Mammary epithelial cell (primary cell): ENCODE measurements around the gene FOXD4.
"Not testable (repeated sequence)": the region's sequence is repeated elsewhere in the genome, so short reads cannot be mapped to it uniquely, and the experiment has no call there.

Experiments
- EZH2 ChIP-seq: IDR thresholded peaks from 2 replicates; pipeline ENCODE4 v1.6.1; 2012; ENCODE audit warnings: low read length, inconsistent platforms, borderline replicate concordance
- TF ChIP-seq, protein P1 (sequence below), 2 donors: IDR thresholded peaks in 1 of 2; conservative IDR thresholded peaks in 1 of 2; 2 replicates each; pipeline ENCODE4 v1.5.1; 2011 to 2012; ENCODE audit warnings: inconsistent platforms in 2 of 2, low read length in 2 of 2, mild to moderate bottlenecking in 2 of 2, control low read depth in 1 of 2, low read depth in 1 of 2; ENCODE audit not compliant: insufficient read depth in 1 of 2; ENCODE audit errors: extremely low read depth in 1 of 2

GRCh38 chr9:87105-87504, 31.1 kb downstream of the FOXD4 start:
- TF ChIP-seq, protein P1, sequence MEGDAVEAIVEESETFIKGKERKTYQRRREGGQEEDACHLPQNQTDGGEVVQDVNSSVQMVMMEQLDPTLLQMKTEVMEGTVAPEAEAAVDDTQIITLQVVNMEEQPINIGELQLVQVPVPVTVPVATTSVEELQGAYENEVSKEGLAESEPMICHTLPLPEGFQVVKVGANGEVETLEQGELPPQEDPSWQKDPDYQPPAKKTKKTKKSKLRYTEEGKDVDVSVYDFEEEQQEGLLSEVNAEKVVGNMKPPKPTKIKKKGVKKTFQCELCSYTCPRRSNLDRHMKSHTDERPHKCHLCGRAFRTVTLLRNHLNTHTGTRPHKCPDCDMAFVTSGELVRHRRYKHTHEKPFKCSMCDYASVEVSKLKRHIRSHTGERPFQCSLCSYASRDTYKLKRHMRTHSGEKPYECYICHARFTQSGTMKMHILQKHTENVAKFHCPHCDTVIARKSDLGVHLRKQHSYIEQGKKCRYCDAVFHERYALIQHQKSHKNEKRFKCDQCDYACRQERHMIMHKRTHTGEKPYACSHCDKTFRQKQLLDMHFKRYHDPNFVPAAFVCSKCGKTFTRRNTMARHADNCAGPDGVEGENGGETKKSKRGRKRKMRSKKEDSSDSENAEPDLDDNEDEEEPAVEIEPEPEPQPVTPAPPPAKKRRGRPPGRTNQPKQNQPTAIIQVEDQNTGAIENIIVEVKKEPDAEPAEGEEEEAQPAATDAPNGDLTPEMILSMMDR (conservative IDR thresholded peaks at IDR 0.05 in 1 of 2, IDR thresholded peaks at IDR 0.05 in 1 of 2; ENCODE audit: extremely low read depth in 1 of 2, insufficient read depth in 1 of 2, low read depth in 1 of 2, low read length in 2 of 2): not testable (repeated sequence)
- not testable (repeated sequence) for TF ChIP-seq EZH2
